H1 (cell line): ENCODE results near the gene CLEC2A. TPM values are rescaled to one million over a fixed set of nuclear protein-coding genes. Genes with fewer than 3 reads are reported as not detected.

Source experiments
- CTCF ChIA-PET: fragments of 300-600 bp; sonication (Branson Sonifier 250); formaldehyde crosslinking; loops from one replicate; lab custom pipeline; 2021; ENCODE audit not compliant: partially characterized antibody; lab: Charles Lee
- POLR2A ChIA-PET: fragments of 300-600 bp; sonication (Branson Sonifier 250); formaldehyde crosslinking; loops from one replicate; lab custom pipeline; 2021; ENCODE audit warnings: inconsistent platforms; ENCODE audit not compliant: partially characterized antibody; lab: Charles Lee
- DNase-seq, 2 experiments: peaks; one replicate each; pipeline versions ENCODE4 v3.0.0 to v3.0.0-alpha.2; 2010 to 2022; ENCODE audit warnings: low spot score in 2 of 2, low read depth in 1 of 2, mixed read lengths in 1 of 2
- FAIRE-seq: peaks from 2 replicates; lab custom pipeline; 2011; peaks lifted over from hg19 to GRCh38; lab: Jason Lieb, UNC
- H2AFZ ChIP-seq: 2 replicates; pipeline ENCODE4 v1.8.1; 2012; ENCODE audit warnings: low read length, inconsistent platforms
- H2AK5ac ChIP-seq: 2 replicates; pipeline ENCODE4 v1.6.1; 2013; ENCODE audit warnings: low read depth, low read length
- H2BK120ac ChIP-seq: replicated peaks from 2 replicates; pipeline ENCODE3; 2013; ENCODE audit warnings: low read depth, low read length, inconsistent platforms
- H2BK12ac ChIP-seq: 2 replicates; pipeline ENCODE4 v1.6.1; 2013; ENCODE audit warnings: low read depth, low read length
- H2BK15ac ChIP-seq: 2 replicates; pipeline ENCODE4 v1.6.1; 2013; ENCODE audit warnings: low read length
- H2BK20ac ChIP-seq: 2 replicates; pipeline ENCODE4 v1.6.1; 2013; ENCODE audit warnings: low read length
- H2BK5ac ChIP-seq: 2 replicates; pipeline ENCODE4 v1.6.1; 2013; ENCODE audit warnings: low read depth, low read length
- H3K14ac ChIP-seq: 2 replicates; pipeline ENCODE4 v1.6.1; 2013; ENCODE audit warnings: inconsistent platforms; ENCODE audit not compliant: insufficient read length
- H3K18ac ChIP-seq: 2 replicates; pipeline ENCODE4 v1.6.1; 2013; ENCODE audit warnings: low read length; ENCODE audit errors: extremely low read depth
- H3K23ac ChIP-seq: 2 replicates; pipeline ENCODE4 v1.6.1; 2013; ENCODE audit warnings: inconsistent platforms; ENCODE audit not compliant: insufficient read length
- H3K23me2 ChIP-seq: 2 replicates; pipeline ENCODE4 v1.6.1; 2013; ENCODE audit warnings: low read depth, low read length
- H3K27ac ChIP-seq: 2 replicates; pipeline ENCODE4 v1.6.1; 2011; ENCODE audit warnings: low read depth, low read length, inconsistent platforms
- H3K27me3 ChIP-seq, 4 experiments: replicated peaks in 1 of 4; 1 replicate in 1 of 4; 2 replicates in 3 of 4; pipeline versions ENCODE4 v1.6.1 to v1.8.1; 2011 to 2013; ENCODE audit warnings: low read length in 3 of 4, mild to moderate bottlenecking in 3 of 4, inconsistent platforms in 2 of 4, mixed read lengths in 2 of 4, moderate library complexity in 1 of 4; ENCODE audit not compliant: control insufficient read depth in 3 of 4, insufficient read depth in 3 of 4; ENCODE audit errors: extremely low read depth in 1 of 4
- H3K36me3 ChIP-seq, 4 experiments: 2 replicates each; pipeline versions ENCODE4 v1.6.1 to v1.8.1; 2011 to 2013; ENCODE audit warnings: mild to moderate bottlenecking in 4 of 4, low read length in 3 of 4, moderate library complexity in 2 of 4, control low read depth in 1 of 4, inconsistent platforms in 1 of 4; ENCODE audit not compliant: insufficient read depth in 4 of 4, control insufficient read depth in 2 of 4
- H3K4ac ChIP-seq: replicated peaks from 2 replicates; pipeline ENCODE3; 2013; ENCODE audit warnings: low read length, low read depth, mixed read lengths, inconsistent platforms; ENCODE audit not compliant: insufficient read length
- H3K4me1 ChIP-seq, 4 experiments: replicated peaks in 1 of 4; 1 replicate in 1 of 4; 2 replicates in 3 of 4; pipeline versions ENCODE4 v1.6.1 to v1.8.1; 2011 to 2013; ENCODE audit warnings: low read length in 3 of 4, inconsistent platforms in 2 of 4, mixed read lengths in 1 of 4; ENCODE audit not compliant: insufficient read depth in 4 of 4, control insufficient read depth in 3 of 4
- H3K4me2 ChIP-seq, 2 experiments: 2 replicates each; pipeline versions ENCODE4 v1.6.1 to v1.8.1; 2011 to 2013; ENCODE audit warnings: low read depth in 2 of 2, low read length in 2 of 2, control low read depth in 1 of 2, inconsistent platforms in 1 of 2, mild to moderate bottlenecking in 1 of 2; ENCODE audit not compliant: insufficient read depth in 1 of 2
- H3K4me3 ChIP-seq, 4 experiments: fragments of 200-600, 300-600 bp in 1 of 4; sonication (generic), shearing (Covaris generic), sonication (Bioruptor Twin) in 1 of 4; 2 replicates each; pipeline versions ENCODE4 v1.5.1 to v1.8.1; 2011 to 2016; ENCODE audit warnings: low read length in 4 of 4, low read depth in 3 of 4, control low read depth in 2 of 4, inconsistent platforms in 2 of 4, mild to moderate bottlenecking in 2 of 4, mixed read lengths in 1 of 4, moderate library complexity in 1 of 4; ENCODE audit not compliant: insufficient read depth in 2 of 4; ENCODE audit errors: extremely low read depth in 1 of 4
- H3K56ac ChIP-seq: replicated peaks from 2 replicates; pipeline ENCODE3; 2013; ENCODE audit warnings: low read depth, mild to moderate bottlenecking, mixed read lengths, low read length, inconsistent platforms; ENCODE audit not compliant: insufficient read length
- H3K79me1 ChIP-seq: 2 replicates; pipeline ENCODE4 v1.6.1; 2013; ENCODE audit warnings: low read depth, low read length, control low read depth
- H3K79me2 ChIP-seq, 2 experiments: 2 replicates each; pipeline versions ENCODE4 v1.6.1 to v1.8.1; 2012 to 2013; ENCODE audit warnings: low read length in 2 of 2, mild to moderate bottlenecking in 2 of 2, inconsistent platforms in 1 of 2; ENCODE audit not compliant: insufficient read depth in 2 of 2, control insufficient read depth in 1 of 2
- H3K9ac ChIP-seq, 4 experiments: replicated peaks in 1 of 4; 1 replicate in 1 of 4; 2 replicates in 3 of 4; pipeline versions ENCODE4 v1.6.1 to v1.8.1; 2011 to 2013; ENCODE audit warnings: low read depth in 3 of 4, low read length in 3 of 4, control low read depth in 2 of 4, mild to moderate bottlenecking in 2 of 4, moderate library complexity in 2 of 4, inconsistent platforms in 1 of 4; ENCODE audit errors: extremely low read depth in 1 of 4
- H3K9me3 ChIP-seq, 2 experiments: 2 replicates each; pipeline versions ENCODE4 v1.6.1 to v1.8.1; 2012 to 2013; ENCODE audit warnings: mild to moderate bottlenecking in 2 of 2, moderate library complexity in 2 of 2, control low read depth in 1 of 2, inconsistent platforms in 1 of 2, low read depth in 1 of 2, low read length in 1 of 2, mixed read lengths in 1 of 2; ENCODE audit not compliant: insufficient read depth in 2 of 2
- H4K20me1 ChIP-seq, 2 experiments: replicated peaks in 1 of 2; 2 replicates each; pipeline versions ENCODE3 to v1.8.1; 2011 to 2013; ENCODE audit warnings: inconsistent platforms in 2 of 2, low read length in 2 of 2, mild to moderate bottlenecking in 1 of 2; ENCODE audit not compliant: insufficient read depth in 2 of 2, control insufficient read depth in 1 of 2
- H4K5ac ChIP-seq: 2 replicates; pipeline ENCODE4 v1.6.1; 2013; ENCODE audit warnings: low read length, low read depth, mixed read lengths, inconsistent platforms; ENCODE audit not compliant: insufficient read length
- H4K8ac ChIP-seq: 2 replicates; pipeline ENCODE4 v1.8.0; 2013; ENCODE audit warnings: mild to moderate bottlenecking, moderate library complexity, low read length, inconsistent platforms; ENCODE audit not compliant: insufficient read depth; ENCODE audit errors: extremely low read depth
- H4K91ac ChIP-seq: replicated peaks from 2 replicates; pipeline ENCODE3; 2013; ENCODE audit warnings: low read length, mixed read lengths, inconsistent platforms; ENCODE audit not compliant: insufficient read length
- ATF2 ChIP-seq: IDR thresholded peaks from 2 replicates; pipeline ENCODE4 v1.6.1; 2012; ENCODE audit warnings: low read length, inconsistent platforms
- CBX5 ChIP-seq: fragments of 300-800, 300-1000 bp; sonication (generic); IDR thresholded peaks from 2 replicates; pipeline ENCODE4 v1.7.1; 2016; ENCODE audit warnings: antibody characterized with exemption, low read length, low read depth
- EZH2 ChIP-seq: fragments of 200-600 bp; sonication (generic); IDR thresholded peaks from 2 replicates; pipeline ENCODE4 v1.7.1; 2012; ENCODE audit warnings: low read depth, mild to moderate bottlenecking, moderate library complexity, low read length, inconsistent platforms; ENCODE audit not compliant: severe bottlenecking
- JUND ChIP-seq: IDR thresholded peaks from 2 replicates; pipeline ENCODE4 v1.6.1; 2011; ENCODE audit warnings: mild to moderate bottlenecking, improper control_type of control experiment, low read length
- MAFK ChIP-seq: IDR thresholded peaks from 2 replicates; pipeline ENCODE4 v1.6.1; 2012; ENCODE audit warnings: low read depth, mild to moderate bottlenecking, improper control_type of control experiment, low read length
- MAX ChIP-seq: IDR thresholded peaks from 2 replicates; pipeline ENCODE4 v1.6.1; 2012; ENCODE audit warnings: inconsistent platforms
- PHF8 ChIP-seq: fragments of 200-600 bp; sonication (generic); conservative IDR thresholded peaks from 2 replicates; pipeline ENCODE4 v1.7.1; 2012; ENCODE audit warnings: low read depth, mild to moderate bottlenecking, inconsistent platforms, low read length, moderate library complexity
- POLR2AphosphoS5 ChIP-seq: IDR thresholded peaks from 2 replicates; pipeline ENCODE4 v1.6.1; 2011; ENCODE audit warnings: low read depth, low read length
- RAD21 ChIP-seq, 2 experiments: IDR thresholded peaks in 1 of 2; conservative IDR thresholded peaks in 1 of 2; 2 replicates each; pipeline ENCODE4 v1.6.1; 2011; ENCODE audit warnings: low read depth in 2 of 2, low read length in 2 of 2, improper control_type of control experiment in 1 of 2, inconsistent platforms in 1 of 2, mild to moderate bottlenecking in 1 of 2, moderate library complexity in 1 of 2
- SUZ12 ChIP-seq: fragments of 200-600 bp; sonication (generic); IDR thresholded peaks from 2 replicates; pipeline ENCODE4 v1.6.1; 2012; ENCODE audit warnings: mild to moderate bottlenecking, inconsistent platforms, low read length, moderate library complexity, mixed read lengths
- TBP ChIP-seq: IDR thresholded peaks from 2 replicates; pipeline ENCODE4 v1.6.1; 2011; ENCODE audit warnings: low read depth, low read length, improper control_type of control experiment
- WGBS, 2 experiments: shearing (Covaris generic) in 1 of 2; methylation state at CpG; one replicate each; pipeline versions ENCODE4 v1.1.6 to v1.1.7; 2013 to 2015; ENCODE audit warnings: low lambda C conversion rate in 2 of 2, mixed read lengths in 2 of 2, inconsistent platforms in 1 of 2, low coverage in 1 of 2, missing lambda C conversion rate in 1 of 2; ENCODE audit not compliant: insufficient replicate concordance in 2 of 2, insufficient coverage in 1 of 2, insufficient read length in 1 of 2; ENCODE audit errors: extremely low coverage in 1 of 2, missing lambda C conversion rate in 1 of 2; 5-methylcytosine and 5-hydroxymethylcytosine counted together
- polyA plus RNA-seq, 7 experiments: library from polyadenylated mRNA; depleted of rRNA in 3 of 7; stranded (reverse) in 5 of 7; unstranded in 2 of 7; fragments of >200 nt in 5 of 7; fragments of 200-250 nt in 2 of 7; gene quantifications; 1 replicate in 5 of 7; 2 replicates in 1 of 7; 4 replicates in 1 of 7; pipeline versions ENCODE4 v1.2.1 to v1.2.3, GENCODE V29; 2011 to 2013; ENCODE audit warnings: missing spikeins in 2 of 7, mixed read lengths in 2 of 7
- total RNA-seq: library from RNA; stranded (reverse); fragmentation: NEBNext Ultra II Directional; extraction: Animal tissue kit (Norgen Biotek cat#: 25700); gene quantifications from 2 replicates; pipeline ENCODE4 v1.2.1, GENCODE V29; 2021

CLEC2A gene
- total and polyA plus RNA-seq, 2 of the 8 experiments (the other 6 are each of a cell fraction or from before 2014, with no cell fraction given), result 0.63 to 3.7 TPM

GRCh38 chr12:9922429-9922828, 9.7 kb downstream of the CLEC2A start:
- CTCF ChIA-PET, result interaction anchor here (0.7 to 1.6 kb wide), 4 partner anchors 14 to 217 kb away, joined by 3 to 8 read pairs (median 3); no protein-coding TSS in a partner anchor
- no peak overlapping the region for H3K18ac ChIP-seq
- H3K56ac ChIP-seq, result no peak overlapping the region
- no peak overlapping the region for H3K14ac ChIP-seq
- H4K91ac ChIP-seq, result no peak overlapping the region
- H4K5ac ChIP-seq, result no peak overlapping the region
- 84% methylated on average over 1 of the region's 1 CpG; no CpG with 5 or more reads in 1 of the 2 experiments for WGBS, 2 experiments
- H2AFZ ChIP-seq, result no peak overlapping the region
- H2BK12ac ChIP-seq, result no peak overlapping the region
- H3K23me2 ChIP-seq, result no peaks in the 10 kb centered on the region
- H3K4me3 ChIP-seq, result no peak overlapping the region
- no peaks in the 10 kb centered on the region for H3K27me3 ChIP-seq
- DNase-seq, result no peak
- no peak overlapping the region for H4K8ac ChIP-seq
- no peaks in the 10 kb centered on the region for H3K4me1 ChIP-seq
- no peaks in the 10 kb centered on the region for H3K9me3 ChIP-seq
- H3K23ac ChIP-seq, result no peak overlapping the region
- POLR2A ChIA-PET, result interaction anchor here (1.4 to 2.7 kb wide), 2 partner anchors 11 to 13 kb away, joined by 9 to 11 read pairs; no protein-coding TSS in a partner anchor
- no peak overlapping the region for H2AK5ac ChIP-seq
- H2BK15ac ChIP-seq, result no peak overlapping the region
- no peaks in the 10 kb centered on the region for H3K79me1 ChIP-seq
- no peak for FAIRE-seq
- no peaks in the 10 kb centered on the region for H3K79me2 ChIP-seq
- H2BK5ac ChIP-seq, result no peak overlapping the region
- H4K20me1 ChIP-seq, result no peaks in the 10 kb centered on the region
- H3K36me3 ChIP-seq, result no peaks in the 10 kb centered on the region
- H2BK20ac ChIP-seq, result no peak overlapping the region
- H3K27ac ChIP-seq, result no peak overlapping the region
- no peak overlapping the region for H2BK120ac ChIP-seq
- H3K9ac ChIP-seq, result no peak overlapping the region
- no peak overlapping the region for H3K4ac ChIP-seq
- H3K4me2 ChIP-seq, result no peak overlapping the region
- TF ChIP-seq CBX5 (no peak), MAX (no peak), EZH2 (no peak), RAD21 (IDR thresholded peaks at IDR 0.05 in 1 of 2, conservative IDR thresholded peaks at IDR 0.05 in 1 of 2; ENCODE audit: low read depth in 2 of 2, low read length in 2 of 2) (no peak), MAFK (no peak), TBP (no peak), JUND (no peak), POLR2AphosphoS5 (no peak), ATF2 (no peak), SUZ12 (no peak), PHF8 (no peak)
